ENCODE results near the gene CMTM4. TPM values are rescaled to one million over a fixed set of nuclear protein-coding genes. Genes with fewer than 3 reads are reported as not detected.
"Not testable (repeated sequence)": the region's sequence is repeated elsewhere in the genome, so short reads cannot be mapped to it uniquely, and the experiment has no call there.

Gene CMTM4
- total RNA-seq, 2 experiments from 2014 or later: 3.8 to 4.0 TPM

DNA sequence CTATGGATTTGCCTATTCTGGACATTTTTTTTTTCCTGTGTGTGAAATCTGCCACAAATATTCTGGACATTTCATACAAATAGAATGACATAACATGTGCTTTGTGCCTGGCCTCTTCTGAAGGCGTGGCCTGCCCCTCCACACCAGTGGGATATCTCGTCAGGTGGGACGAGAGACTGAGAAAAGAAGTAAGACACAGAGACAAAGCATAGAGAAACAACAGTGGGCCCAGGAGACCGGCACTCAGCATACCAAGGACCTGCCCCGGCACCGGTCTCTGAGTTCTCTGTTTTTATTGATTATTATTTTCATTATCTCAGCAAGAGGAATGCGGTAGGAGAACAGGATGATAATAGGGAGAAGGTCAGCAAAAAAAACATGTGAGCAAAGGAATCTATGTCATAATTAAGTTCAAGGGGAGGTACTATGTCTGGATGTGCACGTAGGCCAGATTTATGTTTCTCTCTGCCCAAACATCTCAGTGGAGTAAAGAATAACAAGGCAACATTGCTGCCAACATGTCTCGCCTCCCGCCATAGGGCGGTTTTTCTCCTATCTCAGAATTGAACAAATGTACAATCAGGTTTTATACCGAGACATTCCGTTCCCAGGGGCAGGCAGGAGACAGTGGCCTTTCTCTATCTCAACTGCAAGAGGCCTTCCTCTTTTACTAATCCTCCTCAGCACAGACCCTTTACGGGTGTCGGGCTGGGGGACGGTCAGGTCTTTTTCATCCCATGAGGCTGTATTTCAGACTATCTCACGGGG lies 68.7 kb downstream of the CMTM4 start:
- CTCF ChIA-PET: not testable (repeated sequence)

DNA sequence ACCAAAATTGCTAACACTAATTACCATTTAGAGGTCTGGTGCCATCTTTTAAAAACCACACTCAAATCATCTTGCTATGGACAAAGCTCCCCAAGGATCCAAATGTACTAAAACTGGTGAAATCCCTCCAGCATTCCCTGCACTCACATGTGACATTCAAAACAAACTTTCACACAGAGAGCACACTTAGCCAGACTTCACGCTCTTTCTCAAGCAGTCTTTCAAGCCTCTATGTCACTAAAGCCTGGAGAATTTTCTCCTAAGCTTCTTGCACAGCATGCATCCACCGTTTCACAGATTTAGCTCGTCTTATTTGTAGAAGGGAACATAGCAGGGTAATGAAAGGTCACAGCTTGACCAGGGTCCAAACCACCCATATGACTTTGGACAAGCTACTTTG lies 72.8 kb downstream of the CMTM4 start:
- CTCF ChIA-PET: interaction anchor here (2.7 kb wide), 1 partner anchor 27 kb away, joined by 10 read pairs; no protein-coding TSS in a partner anchor

More for the DNA sequence above, 68.7 kb downstream of the CMTM4 start:
- POLR2A ChIA-PET: not testable (repeated sequence)

DNA sequence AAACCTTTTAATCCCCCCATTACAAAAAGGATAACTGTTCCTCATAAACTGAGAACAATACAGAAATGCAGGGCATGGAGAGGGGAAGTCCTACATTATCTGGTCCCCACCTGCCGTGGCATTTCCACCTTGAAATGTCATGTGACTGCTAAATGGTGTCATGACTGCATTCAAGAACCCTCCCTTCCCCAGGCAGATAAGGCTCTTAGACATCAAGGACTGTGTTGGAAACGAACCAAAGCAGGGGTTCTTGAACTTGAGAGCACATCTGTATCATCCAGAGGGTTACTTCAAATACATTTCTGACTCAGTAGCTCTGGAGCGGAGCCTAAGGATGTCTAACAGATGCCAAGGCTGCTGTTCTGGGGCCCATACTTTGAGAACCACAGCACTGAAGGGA lies 73.7 kb downstream of the CMTM4 start:
- POLR2A ChIA-PET: no interaction called here
- CTCF ChIA-PET: interaction anchor here (2.7 kb wide), 1 partner anchor 28 kb away, joined by 10 read pairs; no protein-coding TSS in a partner anchor

More for the DNA sequence above, 72.8 kb downstream of the CMTM4 start:
- POLR2A ChIA-PET: no interaction called here

DNA sequence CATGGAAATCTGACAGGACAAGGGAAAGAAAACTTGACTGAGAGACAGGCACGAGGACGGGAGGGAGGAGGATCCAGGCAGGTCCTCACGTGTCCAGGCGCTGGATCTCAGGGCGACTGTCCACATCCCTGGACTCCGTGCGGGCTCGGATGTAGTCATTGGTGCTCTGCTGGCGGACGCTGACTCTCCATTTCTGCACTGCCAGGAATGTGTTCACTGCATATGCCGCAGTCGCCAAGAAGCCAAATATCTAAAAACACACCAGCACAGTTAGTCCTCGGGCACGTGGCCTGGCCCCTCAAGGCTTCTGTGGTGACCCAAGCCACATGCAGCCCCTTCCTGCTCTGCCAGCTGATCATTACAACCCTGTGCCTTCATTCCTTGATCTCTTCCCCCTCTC lies 74.6 kb downstream of the CMTM4 start:
- POLR2A ChIA-PET: no interaction called here
- CTCF ChIA-PET: interaction anchor here (2.7 kb wide), 1 partner anchor 29 kb away, joined by 10 read pairs; no protein-coding TSS in a partner anchor

DNA sequence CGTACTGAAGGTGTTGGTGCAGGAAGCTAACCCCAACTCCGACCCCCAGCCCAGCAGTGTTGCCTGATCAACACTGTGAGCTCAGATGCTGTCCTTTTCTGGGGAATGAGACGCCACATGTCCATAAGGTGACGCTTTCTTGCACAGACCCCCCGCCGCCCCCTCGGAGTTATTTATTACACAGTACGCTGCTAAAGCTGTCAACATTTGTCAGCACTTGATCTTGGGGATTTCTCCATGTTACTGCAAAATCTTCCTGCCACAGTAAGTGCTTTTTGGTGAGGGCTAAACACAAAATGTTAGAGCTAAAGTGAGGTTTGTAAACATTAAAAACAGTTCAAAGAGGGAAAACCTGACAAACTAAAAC lies 76.1 kb downstream of the CMTM4 start:
- CTCF ChIA-PET: interaction anchor here (0.6 to 1.6 kb wide), 2 partner anchors 12 to 31 kb away, joined by 3 to 7 read pairs; no protein-coding TSS in a partner anchor
- POLR2A ChIA-PET: no interaction called here

DNA sequence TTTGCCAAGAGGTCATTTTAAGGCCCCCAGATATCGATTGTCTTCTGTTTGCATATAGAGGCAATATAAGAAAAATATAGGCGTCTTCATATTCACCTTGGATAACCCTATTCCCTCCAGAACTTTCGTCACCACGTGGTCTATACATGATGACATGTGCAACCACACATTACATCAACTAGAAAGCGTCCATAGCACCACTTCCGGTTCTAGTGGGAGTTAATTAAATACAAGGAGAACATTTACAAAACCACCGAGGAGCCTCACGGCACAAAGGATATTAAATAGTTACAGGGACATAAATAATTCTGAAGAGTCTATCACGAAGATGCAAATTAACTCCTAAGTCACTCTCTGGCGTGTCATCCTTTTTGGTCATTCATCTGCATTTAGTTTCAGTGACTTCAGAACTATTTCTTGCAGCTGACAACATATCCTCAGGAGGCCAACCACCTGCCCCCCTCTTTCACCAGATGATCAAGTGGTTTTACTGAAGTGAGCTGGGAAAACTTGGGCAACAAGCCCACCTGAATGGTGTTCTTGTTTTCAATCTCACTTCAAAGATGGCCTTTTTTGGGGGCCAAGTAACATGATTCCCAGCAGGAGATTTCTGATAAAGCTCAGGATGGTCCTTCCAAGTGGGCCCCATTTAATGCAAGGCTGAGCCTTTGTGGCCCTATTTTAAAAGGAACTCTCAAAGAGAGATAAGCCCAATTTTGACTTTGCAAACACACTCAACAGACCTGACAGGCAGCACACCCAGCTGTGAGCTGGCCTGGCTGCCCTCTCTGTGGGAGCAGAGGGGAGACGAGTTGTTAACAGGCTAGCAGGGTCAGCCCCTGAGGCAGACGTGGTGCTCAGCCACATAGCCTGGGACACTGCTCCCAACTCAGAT lies 76.8 kb downstream of the CMTM4 start:
- ChIA-PET POLR2A (no interaction called here), CTCF (interaction anchor here (0.6 to 3.2 kb wide), 3 partner anchors 11 to 31 kb away, joined by 3 to 12 read pairs (median 7); no protein-coding TSS in a partner anchor)

DNA sequence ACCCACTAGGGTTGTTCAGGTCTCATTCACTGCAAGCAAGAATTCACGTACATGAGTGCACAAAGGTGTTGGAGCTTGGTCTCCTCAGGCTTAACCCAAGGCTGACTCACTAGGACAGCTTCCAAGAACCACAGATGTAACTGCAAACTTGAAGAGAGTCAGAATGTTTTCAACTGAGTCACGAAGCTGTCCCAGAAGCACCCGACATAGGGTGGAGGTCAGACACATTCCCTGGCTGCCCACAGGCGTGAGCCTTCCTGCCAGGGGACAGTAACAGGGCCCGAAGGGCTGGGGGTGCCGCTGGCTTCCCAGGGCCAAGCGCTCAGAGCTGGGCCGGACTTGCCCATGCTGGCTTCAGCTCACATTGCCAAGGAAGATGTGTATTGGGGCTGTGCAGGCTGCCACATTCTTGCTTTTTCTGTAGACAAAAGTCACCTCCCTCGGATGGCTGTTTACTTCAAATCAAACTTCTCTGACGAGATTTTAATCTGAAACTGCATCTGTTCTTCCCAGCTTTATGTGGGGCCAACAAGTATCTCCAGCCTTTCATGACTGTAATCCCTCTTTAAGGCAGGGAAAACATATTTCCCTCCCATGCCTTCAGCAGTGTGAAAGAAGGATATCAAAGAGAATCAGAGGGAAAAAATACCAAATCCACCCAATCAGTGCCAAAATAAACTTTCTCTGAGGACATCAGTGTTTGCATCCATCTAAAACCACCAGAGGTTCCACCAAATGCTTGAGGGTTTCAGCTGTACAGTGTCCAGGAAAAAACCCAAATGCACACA lies 77.8 kb downstream of the CMTM4 start:
- CTCF ChIA-PET: interaction anchor here (2.3 to 3.2 kb wide), 2 partner anchors 11 to 32 kb away, joined by 6 to 12 read pairs; no protein-coding TSS in a partner anchor
- POLR2A ChIA-PET: no interaction called here

DNA sequence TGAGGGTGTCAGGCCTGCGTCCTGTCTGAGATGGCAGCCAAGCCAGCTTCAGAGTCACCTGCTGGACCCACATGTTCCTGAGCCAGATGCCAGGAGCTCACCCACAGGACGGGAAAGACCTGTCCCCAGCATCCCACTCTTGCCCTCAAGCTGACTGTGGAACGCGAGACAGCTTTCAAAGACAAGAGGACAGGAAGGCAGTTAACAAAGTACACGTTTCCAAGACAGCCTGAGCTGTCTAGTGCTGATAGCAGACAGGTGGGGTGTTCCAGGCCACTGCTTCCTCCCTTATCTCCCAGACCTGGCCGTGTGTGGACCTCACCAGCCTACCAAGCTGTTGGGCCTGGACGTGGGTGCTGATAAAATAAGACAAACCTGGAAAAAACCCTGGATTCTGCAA lies 78.8 kb downstream of the CMTM4 start:
- ChIA-PET CTCF (interaction anchor here (2.3 to 3.2 kb wide), 2 partner anchors 10 to 33 kb away, joined by 6 to 12 read pairs; no protein-coding TSS in a partner anchor), POLR2A (no interaction called here)

DNA sequence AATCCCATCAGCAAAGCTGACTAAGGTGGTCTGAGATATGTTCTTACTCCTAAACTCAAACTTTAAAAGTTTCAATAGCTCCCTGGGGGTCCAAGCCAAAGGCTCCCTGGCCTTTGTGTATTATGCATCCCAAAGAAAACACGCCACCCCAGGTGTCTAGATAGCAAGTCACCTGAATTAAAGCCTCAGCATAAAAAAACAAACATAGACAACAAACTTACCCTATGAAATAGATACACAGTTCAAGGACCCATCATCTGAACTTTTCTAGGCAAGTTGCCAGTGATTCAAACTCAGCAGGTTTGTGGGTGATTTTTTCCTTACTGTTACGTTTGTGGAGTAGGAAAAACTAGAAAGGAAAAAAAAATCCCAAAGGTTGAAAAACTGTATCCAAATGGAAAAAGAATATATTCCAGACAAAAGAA lies 79.5 kb downstream of the CMTM4 start:
- POLR2A ChIA-PET: interaction anchor here (0.6 kb wide), 1 partner anchor 411 kb away, joined by 7 read pairs; no protein-coding TSS in a partner anchor
- CTCF ChIA-PET: interaction anchor here (2.3 to 3.2 kb wide), 2 partner anchors 9 to 34 kb away, joined by 6 to 12 read pairs; no protein-coding TSS in a partner anchor

DNA sequence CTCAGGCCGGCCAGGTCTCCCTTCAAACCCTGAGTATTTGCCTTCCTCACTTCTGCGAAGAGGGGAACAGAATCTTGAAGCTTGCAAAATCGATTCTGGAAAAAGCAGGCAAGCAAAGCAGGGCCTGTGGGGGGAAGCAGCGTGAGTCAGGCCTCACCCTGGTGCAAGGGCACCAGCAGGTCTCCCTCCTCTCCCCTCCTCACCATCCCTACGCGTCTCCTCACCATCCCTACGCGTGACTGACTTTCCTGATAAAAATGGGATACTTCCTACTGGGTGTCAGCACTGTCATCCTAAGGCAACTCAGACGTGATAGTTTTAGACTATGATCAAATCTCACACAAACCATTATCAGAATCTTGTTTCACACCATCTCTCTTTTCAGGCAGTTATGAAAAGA lies 80.0 kb downstream of the CMTM4 start:
- POLR2A ChIA-PET: interaction anchor here (0.6 kb wide), 1 partner anchor 412 kb away, joined by 7 read pairs; no protein-coding TSS in a partner anchor
- CTCF ChIA-PET: interaction anchor here (2.3 to 3.2 kb wide), 2 partner anchors 9 to 34 kb away, joined by 6 to 12 read pairs; no protein-coding TSS in a partner anchor

DNA sequence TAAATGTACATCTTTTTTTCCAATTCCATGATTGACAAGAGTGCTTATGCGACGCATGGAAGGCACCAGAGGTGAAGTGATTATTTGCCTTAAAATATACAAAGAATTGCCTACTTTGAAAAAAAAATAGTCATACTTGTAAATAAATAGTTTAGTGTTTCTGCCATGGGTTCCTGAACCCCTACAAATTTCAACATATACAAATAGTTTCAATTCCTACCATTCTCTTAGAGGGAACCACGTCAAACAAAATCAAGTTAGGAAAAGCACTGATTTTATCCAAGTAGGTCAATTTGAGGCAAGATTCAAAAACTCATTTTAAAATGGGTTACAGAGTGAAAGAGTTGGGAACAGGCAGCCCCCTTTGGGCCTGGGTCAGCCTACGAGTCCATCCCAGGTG lies 80.4 kb downstream of the CMTM4 start:
- ChIA-PET CTCF (no interaction called here), POLR2A (no interaction called here)

DNA sequence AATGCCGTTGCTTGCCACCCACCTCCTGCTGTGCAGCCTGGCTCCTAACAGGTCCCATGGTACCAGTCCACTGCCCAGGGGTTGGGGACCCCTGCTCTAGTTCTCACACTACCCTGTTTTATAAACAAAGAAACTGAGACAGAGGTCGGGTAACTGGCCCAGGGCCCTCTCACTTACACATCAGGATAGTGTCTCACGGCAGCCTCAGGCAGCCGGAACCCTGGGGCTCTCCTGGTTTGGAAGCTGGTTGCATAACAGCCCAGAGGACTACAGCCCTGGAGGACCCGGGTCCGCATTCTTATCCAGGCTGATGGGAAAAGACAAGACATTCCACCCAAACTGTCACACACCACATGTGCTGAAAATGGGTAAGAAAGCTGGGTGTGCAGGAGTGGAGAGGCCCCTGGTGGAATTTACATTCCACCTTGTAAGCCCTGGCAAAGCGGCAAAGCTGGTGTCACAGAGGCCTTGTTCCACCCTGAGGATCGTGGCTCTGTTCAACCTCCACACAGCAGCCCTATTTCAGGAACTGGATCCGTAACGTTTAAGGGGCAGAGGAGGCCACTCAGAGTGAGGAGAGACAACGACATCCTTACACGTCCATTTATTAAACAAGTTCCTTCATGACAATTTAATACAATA lies 82.3 kb downstream of the CMTM4 start:
- ChIA-PET CTCF (no interaction called here), POLR2A (no interaction called here)

DNA sequence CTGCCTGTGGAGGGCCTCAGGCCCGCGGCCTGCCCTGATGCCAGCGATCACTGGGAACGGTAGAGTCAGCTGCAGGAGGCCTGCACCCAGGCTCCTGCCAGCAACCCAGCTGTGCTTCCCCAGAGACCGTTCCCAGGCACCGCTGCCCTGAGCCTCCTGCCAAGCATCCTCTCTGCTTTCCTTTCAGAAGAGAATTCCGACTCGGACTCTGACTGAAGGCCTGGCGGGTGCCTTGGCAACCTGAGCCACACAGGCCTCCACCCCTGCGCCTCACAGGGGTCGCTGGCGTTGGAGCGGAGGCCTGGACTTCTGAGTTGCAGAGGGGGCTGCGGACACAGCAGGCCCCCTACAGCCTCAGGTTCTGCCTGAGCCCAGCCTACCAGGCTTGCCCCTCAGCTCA lies 84.1 kb downstream of the CMTM4 start:
- ChIA-PET POLR2A (no interaction called here), CTCF (no interaction called here)

DNA sequence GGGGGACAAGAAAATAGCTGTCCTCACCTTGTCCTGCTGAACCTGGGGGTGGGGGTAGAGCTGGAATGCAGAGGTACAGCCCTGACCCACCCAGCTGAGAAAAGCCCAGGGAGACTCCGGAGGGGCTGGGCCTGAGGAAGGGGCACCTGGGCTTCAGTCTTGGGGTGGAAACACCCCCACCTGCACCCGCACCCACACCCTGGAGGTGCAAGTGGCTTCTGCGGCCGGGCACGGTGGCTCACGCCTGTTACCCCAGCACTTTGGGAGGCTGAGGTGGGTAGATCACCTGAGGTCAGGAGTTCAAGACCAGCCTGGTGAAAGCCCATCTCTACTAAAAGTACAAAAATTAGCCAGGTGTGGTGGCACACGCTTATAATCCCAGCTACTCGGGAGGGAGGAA lies 84.6 kb downstream of the CMTM4 start:
- POLR2A ChIA-PET, CTCF ChIA-PET: not testable (repeated sequence)

DNA sequence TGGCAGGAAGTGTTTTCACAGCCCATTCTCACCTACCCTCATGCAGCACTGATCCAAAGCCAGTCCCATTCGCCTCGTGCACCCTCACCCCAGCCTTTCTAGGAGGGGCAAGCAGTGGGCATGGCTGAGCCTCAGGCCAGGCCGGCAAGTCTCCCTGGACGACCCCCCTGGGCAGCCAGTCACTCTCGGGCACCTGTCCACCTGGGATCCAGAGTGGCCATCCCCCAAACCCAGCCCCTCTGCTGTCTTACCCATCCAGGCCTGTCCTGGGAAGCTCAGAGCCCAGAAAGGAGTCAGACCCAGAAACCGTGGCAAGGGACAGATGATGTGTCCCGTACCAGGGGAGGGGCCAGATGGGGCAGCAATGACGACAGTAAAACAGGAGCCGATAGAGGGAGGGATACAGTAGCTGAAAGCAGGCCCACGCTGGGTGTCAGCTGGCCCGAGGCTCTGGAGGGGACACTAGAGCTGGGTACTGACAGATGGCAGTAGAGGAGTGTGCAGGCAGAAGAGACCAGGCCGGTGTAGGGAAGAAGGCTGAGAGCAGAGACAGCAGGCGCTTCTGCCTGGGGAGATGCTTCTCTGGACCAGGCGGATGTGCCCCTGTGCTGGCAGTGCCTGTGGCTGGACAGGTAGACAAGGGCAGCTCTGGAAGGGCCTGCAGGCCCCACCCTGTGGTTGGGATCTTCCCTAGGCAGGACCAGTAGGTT lies 86.3 kb downstream of the CMTM4 start:
- CTCF ChIA-PET: interaction anchor here (1.1 to 2.0 kb wide), 3 partner anchors 11 to 258 kb away, joined by 3 to 4 read pairs (median 3); no protein-coding TSS in a partner anchor
- POLR2A ChIA-PET: no interaction called here

DNA sequence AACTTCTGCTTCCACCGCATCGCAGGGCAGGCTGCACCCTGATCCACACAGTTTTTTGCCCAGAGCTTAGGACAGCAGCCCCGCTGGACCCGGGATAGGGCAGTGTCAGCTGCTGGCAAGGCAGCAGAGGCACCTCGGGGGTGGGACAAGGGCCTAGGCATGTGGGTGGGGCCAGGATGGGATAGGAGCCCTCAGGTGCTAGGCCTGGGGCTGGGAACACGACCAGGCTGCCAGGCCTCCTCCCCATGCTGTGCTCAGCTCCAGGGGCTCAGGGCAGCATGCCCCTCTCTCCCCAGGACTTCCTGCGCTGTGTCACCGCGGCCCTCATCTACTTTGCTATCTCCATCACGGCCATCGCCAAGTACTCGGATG lies 87.4 kb downstream of the CMTM4 start:
- CTCF ChIA-PET: interaction anchor here (0.7 to 3.9 kb wide), 19 partner anchors 9 to 202 kb away, joined by 3 to 26 read pairs (median 4); partner anchors contain the start of gene CKLF
- POLR2A ChIA-PET: interaction anchor here (0.6 kb wide), 1 partner anchor 99 kb away, joined by 12 read pairs; no protein-coding TSS in a partner anchor

DNA sequence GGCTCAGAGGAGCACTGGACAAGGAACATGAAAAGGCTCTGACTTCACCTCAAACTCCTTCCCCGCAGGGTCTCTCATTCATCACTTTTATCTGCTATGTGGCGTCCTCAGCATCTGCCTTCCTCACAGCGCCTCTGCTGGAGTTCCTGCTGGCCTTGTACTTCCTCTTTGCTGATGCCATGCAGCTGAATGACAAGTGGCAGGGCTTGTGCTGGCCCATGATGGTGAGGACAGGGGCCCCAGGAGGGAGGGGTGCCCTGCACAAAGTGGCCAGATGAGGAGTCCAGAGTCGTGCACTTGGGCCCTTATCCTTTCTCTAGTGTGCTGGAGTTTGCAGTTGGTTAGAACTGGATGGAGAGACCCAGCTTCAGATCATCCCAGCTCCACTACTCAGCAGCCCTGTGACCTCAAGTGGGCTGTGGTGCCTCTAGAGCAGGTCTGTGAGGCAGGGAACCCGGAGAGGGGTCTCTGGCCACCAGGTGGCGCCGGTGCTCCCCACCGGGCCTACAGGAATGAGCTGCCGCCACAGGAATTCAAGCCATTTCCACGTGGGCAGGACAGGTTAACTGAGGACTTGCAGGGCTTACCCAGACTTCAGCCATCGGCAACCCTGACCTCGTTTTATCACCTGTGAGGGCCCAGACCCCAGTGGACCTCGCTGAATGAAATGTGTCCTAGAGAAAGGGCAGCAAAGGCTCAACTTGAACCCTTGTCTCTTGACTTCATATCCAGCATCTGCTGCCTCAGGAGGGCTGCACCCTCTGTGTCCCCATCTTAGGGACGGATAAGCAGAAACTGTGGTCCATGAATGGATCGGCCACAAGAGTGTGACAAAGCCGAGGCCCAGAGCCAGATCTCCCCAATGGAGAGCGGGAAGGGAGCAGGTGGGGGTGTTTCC lies 88.1 kb downstream of the CMTM4 start:
- POLR2A ChIA-PET: no interaction called here
- CTCF ChIA-PET: interaction anchor here (0.6 to 3.9 kb wide), 24 partner anchors 9 to 260 kb away, joined by 3 to 26 read pairs (median 4); partner anchors contain the start of gene CKLF
